SK-N-SH (cell line): ENCODE data around the gene SULT1E1.

Experiments used
- EP300 ChIP-seq, 2 experiments: IDR thresholded peaks; 2 replicates each; pipeline versions ENCODE4 v1.4.0 to v1.6.1; 2012; ENCODE audit warnings: borderline replicate concordance in 1 of 2, low read depth in 1 of 2, low read length in 1 of 2
- FOXM1 ChIP-seq: IDR thresholded peaks from 2 replicates; pipeline ENCODE4 v1.4.0; 2012; ENCODE audit warnings: low read depth, mild to moderate bottlenecking
- NFIC ChIP-seq: IDR thresholded peaks from 2 replicates; pipeline ENCODE4 v1.4.0; 2012; ENCODE audit warnings: borderline replicate concordance
- NRF1 ChIP-seq: IDR thresholded peaks from 2 replicates; pipeline ENCODE4 v1.6.1; 2012; ENCODE audit warnings: low read depth, mild to moderate bottlenecking, low read length
- POLR2AphosphoS5 ChIP-seq: IDR thresholded peaks from 2 replicates; pipeline ENCODE4 v1.6.1; 2012; ENCODE audit warnings: low read depth, low read length
- RCOR1 ChIP-seq: fragments of 150-350 bp; IDR thresholded peaks from 2 replicates; pipeline ENCODE4 v1.6.1; 2017; ENCODE audit warnings: antibody characterized with exemption, low read length
- RFX5 ChIP-seq: IDR thresholded peaks from 2 replicates; pipeline ENCODE4 v1.6.1; 2012; ENCODE audit warnings: mild to moderate bottlenecking, improper control_type of control experiment, low read length
- SMC3 ChIP-seq: IDR thresholded peaks from 2 replicates; pipeline ENCODE4 v1.6.1; 2012; ENCODE audit warnings: low read depth, low read length, improper control_type of control experiment
- TAF1 ChIP-seq: IDR thresholded peaks from 2 replicates; pipeline ENCODE4 v1.6.1; 2012; ENCODE audit warnings: low read depth, mild to moderate bottlenecking, low read length, moderate library complexity, borderline replicate concordance
- YY1 ChIP-seq: IDR thresholded peaks from 2 replicates; pipeline ENCODE4 v1.4.0; 2012; ENCODE audit warnings: low read depth, mild to moderate bottlenecking
- ZBTB33 ChIP-seq: IDR thresholded peaks from 2 replicates; pipeline ENCODE4 v1.4.0; 2012; ENCODE audit warnings: low read depth, borderline replicate concordance
- TF ChIP-seq, protein P1 (sequence below): fragments of 200-600 bp; sonication (generic); IDR thresholded peaks from 2 replicates; pipeline ENCODE4 v1.6.1; 2017; ENCODE audit warnings: antibody characterized with exemption, mild to moderate bottlenecking, moderate library complexity
- TF ChIP-seq, protein P2 (sequence below): fragments of 150-350 bp; IDR thresholded peaks from 2 replicates; pipeline ENCODE4 v1.6.1; 2017; ENCODE audit warnings: antibody characterized with exemption, low read length, low read depth, borderline replicate concordance
- TF ChIP-seq, protein P3 (sequence below): IDR thresholded peaks from 2 replicates; pipeline ENCODE4 v1.4.0; 2012; ENCODE audit warnings: low read depth

- TF ChIP-seq TAF1 (no peak), RCOR1 (no peak), ZBTB33 (no peak), POLR2AphosphoS5 (no peak), NRF1 (no peak), EP300 (IDR thresholded peaks at IDR 0.05; ENCODE audit: borderline replicate concordance in 1 of 2, low read depth in 1 of 2, low read length in 1 of 2) (no peak), FOXM1 (no peak), YY1 (no peak), SMC3 (no peak), NFIC (no peak), RFX5 (no peak)
- TF ChIP-seq, protein P1, sequence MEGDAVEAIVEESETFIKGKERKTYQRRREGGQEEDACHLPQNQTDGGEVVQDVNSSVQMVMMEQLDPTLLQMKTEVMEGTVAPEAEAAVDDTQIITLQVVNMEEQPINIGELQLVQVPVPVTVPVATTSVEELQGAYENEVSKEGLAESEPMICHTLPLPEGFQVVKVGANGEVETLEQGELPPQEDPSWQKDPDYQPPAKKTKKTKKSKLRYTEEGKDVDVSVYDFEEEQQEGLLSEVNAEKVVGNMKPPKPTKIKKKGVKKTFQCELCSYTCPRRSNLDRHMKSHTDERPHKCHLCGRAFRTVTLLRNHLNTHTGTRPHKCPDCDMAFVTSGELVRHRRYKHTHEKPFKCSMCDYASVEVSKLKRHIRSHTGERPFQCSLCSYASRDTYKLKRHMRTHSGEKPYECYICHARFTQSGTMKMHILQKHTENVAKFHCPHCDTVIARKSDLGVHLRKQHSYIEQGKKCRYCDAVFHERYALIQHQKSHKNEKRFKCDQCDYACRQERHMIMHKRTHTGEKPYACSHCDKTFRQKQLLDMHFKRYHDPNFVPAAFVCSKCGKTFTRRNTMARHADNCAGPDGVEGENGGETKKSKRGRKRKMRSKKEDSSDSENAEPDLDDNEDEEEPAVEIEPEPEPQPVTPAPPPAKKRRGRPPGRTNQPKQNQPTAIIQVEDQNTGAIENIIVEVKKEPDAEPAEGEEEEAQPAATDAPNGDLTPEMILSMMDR = no peak
- TF ChIP-seq, protein P2, sequence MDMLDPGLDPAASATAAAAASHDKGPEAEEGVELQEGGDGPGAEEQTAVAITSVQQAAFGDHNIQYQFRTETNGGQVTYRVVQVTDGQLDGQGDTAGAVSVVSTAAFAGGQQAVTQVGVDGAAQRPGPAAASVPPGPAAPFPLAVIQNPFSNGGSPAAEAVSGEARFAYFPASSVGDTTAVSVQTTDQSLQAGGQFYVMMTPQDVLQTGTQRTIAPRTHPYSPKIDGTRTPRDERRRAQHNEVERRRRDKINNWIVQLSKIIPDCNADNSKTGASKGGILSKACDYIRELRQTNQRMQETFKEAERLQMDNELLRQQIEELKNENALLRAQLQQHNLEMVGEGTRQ = no peak
- TF ChIP-seq, protein P3, sequence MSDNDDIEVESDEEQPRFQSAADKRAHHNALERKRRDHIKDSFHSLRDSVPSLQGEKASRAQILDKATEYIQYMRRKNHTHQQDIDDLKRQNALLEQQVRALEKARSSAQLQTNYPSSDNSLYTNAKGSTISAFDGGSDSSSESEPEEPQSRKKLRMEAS = no peak
These were observed 10.0 kb downstream of the SULT1E1 start for GRCh38 chr4:69849969-69850368.
